ENCODE measurements around the gene ANG. TPM values are rescaled to one million over a fixed set of nuclear protein-coding genes. Genes with fewer than 3 reads are reported as not detected.

ANG gene
- total and polyA plus RNA-seq, 9 of the 15 experiments (the other 6 are each of a cell fraction or from before 2014, with no cell fraction given): 0.21 to 0.73 (median 0.34) TPM; not detected in 4

DNA sequence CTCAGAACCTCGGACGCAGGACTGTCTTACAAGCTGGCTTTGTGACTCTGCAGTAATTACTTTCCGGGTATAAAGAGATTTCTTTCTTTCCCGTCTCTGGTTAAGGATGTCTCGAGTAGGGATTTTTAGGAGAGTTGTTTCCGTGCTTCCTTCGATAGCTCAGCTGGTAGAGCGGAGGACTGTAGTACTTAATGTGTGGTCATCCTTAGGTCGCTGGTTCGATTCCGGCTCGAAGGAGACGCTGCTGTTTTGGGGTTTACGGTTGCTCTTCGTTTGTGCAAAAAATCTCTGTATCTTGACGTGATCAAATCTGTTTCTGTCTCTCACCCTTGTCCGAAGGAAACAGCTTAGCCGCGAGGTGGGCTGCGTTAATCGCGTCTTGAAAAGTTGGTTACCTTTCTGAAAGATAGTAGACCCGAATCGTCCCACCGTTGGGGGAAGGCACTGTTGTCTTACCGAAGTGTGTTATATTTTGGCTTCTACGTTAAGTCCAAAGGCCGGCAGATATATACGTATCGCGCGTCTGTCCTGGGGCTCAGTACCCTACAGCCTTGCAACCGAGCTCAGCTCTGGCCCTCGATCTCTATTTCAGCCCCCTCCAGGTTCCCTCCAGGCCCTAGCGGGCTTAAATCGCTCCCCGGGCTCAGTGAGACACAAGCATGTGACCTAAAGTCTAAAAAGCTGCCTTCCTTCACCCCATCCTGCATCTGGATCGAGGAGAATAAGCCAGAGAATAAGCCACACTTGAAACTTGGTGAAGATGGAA, 5.3 kb upstream of the ANG start (continued):
- TF ChIP-seq FIP1L1 (IDR thresholded peaks at IDR 0.05; ENCODE audit: low read depth, low read length, poor library complexity, severe bottlenecking): no peak
- TF ChIP-seq ELF4 (CRISPR knock-in tag; IDR thresholded peaks at IDR 0.05): no peak
- TF ChIP-seq MAFF (IDR thresholded peaks at IDR 0.05; ENCODE audit: low read length): peak; percentile 19; the same call in 1 of the 2 replicates
- TF ChIP-seq ZNF764 (CRISPR knock-in tag; IDR thresholded peaks at IDR 0.05; ENCODE audit: low read depth): peak; percentile 74; the same call in 1 of the 2 replicates
- TF ChIP-seq HEY1 (CRISPR knock-in tag; IDR thresholded peaks at IDR 0.05; ENCODE audit: borderline replicate concordance): no peak
- TF ChIP-seq, protein P1, sequence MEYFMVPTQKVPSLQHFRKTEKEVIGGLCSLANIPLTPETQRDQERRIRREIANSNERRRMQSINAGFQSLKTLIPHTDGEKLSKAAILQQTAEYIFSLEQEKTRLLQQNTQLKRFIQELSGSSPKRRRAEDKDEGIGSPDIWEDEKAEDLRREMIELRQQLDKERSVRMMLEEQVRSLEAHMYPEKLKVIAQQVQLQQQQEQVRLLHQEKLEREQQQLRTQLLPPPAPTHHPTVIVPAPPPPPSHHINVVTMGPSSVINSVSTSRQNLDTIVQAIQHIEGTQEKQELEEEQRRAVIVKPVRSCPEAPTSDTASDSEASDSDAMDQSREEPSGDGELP (CRISPR knock-in tag; IDR thresholded peaks at IDR 0.05; ENCODE audit: borderline replicate concordance): peak; percentile 69
- no peak for TF ChIP-seq RBM15 (IDR thresholded peaks at IDR 0.05; ENCODE audit: insufficient read depth, low read length)
- TF ChIP-seq, protein P2, sequence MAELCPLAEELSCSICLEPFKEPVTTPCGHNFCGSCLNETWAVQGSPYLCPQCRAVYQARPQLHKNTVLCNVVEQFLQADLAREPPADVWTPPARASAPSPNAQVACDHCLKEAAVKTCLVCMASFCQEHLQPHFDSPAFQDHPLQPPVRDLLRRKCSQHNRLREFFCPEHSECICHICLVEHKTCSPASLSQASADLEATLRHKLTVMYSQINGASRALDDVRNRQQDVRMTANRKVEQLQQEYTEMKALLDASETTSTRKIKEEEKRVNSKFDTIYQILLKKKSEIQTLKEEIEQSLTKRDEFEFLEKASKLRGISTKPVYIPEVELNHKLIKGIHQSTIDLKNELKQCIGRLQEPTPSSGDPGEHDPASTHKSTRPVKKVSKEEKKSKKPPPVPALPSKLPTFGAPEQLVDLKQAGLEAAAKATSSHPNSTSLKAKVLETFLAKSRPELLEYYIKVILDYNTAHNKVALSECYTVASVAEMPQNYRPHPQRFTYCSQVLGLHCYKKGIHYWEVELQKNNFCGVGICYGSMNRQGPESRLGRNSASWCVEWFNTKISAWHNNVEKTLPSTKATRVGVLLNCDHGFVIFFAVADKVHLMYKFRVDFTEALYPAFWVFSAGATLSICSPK (IDR thresholded peaks at IDR 0.05; ENCODE audit: borderline replicate concordance): no peak
- TF ChIP-seq, protein P3, sequence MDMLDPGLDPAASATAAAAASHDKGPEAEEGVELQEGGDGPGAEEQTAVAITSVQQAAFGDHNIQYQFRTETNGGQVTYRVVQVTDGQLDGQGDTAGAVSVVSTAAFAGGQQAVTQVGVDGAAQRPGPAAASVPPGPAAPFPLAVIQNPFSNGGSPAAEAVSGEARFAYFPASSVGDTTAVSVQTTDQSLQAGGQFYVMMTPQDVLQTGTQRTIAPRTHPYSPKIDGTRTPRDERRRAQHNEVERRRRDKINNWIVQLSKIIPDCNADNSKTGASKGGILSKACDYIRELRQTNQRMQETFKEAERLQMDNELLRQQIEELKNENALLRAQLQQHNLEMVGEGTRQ (CRISPR knock-in tag; IDR thresholded peaks at IDR 0.05): no peak
- no peak for TF ChIP-seq KDM2B (CRISPR knock-in tag; IDR thresholded peaks at IDR 0.05)
- TF ChIP-seq DNMT1 (IDR thresholded peaks at IDR 0.05): no peak
- peak; percentile 58 for TF ChIP-seq CREM (IDR thresholded peaks at IDR 0.05; ENCODE audit: low read depth)
- no peak for TF ChIP-seq SIRT6 (IDR thresholded peaks at IDR 0.05; ENCODE audit: low read depth, low read length)
- TF ChIP-seq ZNF551 (CRISPR knock-in tag; IDR thresholded peaks at IDR 0.05): no peak
- peak; percentile 92 for TF ChIP-seq POLR3A (IDR thresholded peaks at IDR 0.05; ENCODE audit: borderline replicate concordance, extremely low read depth, insufficient read depth, insufficient read length)
- no peak for TF ChIP-seq PHB2 (IDR thresholded peaks at IDR 0.05; ENCODE audit: low read depth)
- 0 out of 2 replicates have a peak, but pooled peaks have one; percentile 21 for TF ChIP-seq NCOR1 (IDR thresholded peaks at IDR 0.05)
- TF ChIP-seq, protein P4, sequence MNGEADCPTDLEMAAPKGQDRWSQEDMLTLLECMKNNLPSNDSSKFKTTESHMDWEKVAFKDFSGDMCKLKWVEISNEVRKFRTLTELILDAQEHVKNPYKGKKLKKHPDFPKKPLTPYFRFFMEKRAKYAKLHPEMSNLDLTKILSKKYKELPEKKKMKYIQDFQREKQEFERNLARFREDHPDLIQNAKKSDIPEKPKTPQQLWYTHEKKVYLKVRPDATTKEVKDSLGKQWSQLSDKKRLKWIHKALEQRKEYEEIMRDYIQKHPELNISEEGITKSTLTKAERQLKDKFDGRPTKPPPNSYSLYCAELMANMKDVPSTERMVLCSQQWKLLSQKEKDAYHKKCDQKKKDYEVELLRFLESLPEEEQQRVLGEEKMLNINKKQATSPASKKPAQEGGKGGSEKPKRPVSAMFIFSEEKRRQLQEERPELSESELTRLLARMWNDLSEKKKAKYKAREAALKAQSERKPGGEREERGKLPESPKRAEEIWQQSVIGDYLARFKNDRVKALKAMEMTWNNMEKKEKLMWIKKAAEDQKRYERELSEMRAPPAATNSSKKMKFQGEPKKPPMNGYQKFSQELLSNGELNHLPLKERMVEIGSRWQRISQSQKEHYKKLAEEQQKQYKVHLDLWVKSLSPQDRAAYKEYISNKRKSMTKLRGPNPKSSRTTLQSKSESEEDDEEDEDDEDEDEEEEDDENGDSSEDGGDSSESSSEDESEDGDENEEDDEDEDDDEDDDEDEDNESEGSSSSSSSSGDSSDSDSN (IDR thresholded peaks at IDR 0.05; ENCODE audit: borderline replicate concordance in 1 of 2, low read depth in 2 of 2, low read length in 2 of 2): peak in 1 of 2 experiments; percentile 47; a peak in 2 of 4 replicates
- no peak for TF ChIP-seq GTF2F1 (IDR thresholded peaks at IDR 0.05; ENCODE audit: low read depth, low read length)
